ENCODE data around the gene TACR1.

Gene TACR1

DNA sequence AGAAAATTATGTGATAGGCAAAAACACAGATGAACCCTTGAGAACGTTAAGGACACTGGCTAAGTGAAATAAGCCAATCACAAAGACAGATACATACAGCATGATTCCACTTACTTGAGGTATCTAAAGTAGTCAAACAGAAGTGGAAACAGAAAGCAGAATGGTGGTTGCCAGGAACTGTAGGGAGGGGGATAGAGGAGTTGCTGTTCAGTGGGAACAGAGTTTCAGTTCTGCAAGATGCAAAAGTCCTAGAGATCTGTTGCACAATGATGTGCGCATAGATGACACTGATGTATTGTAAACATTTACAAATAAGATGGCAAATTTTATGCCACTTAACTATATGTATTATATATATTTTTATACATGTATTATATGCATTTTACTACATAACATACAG lies 181.2 kb downstream of the TACR1 start:
- DNase-seq (ENCODE audit: low spot score), result no peak

GRCh38 chr2:75012080-75012479 lies 187.2 kb downstream of the TACR1 start:
- no peak for DNase-seq (ENCODE audit: low spot score)

- no peak for DNase-seq (ENCODE audit: low spot score)
These were observed 188.7 kb downstream of the TACR1 start for GRCh38 chr2:75010571-75010970.

GRCh38 chr2:75007819-75008218 lies 191.5 kb downstream of the TACR1 start:
- no peak for DNase-seq (ENCODE audit: low spot score)

- DNase-seq (ENCODE audit: low spot score), result no peak
These were observed 192.3 kb downstream of the TACR1 start for GRCh38 chr2:75007061-75007460.

DNA sequence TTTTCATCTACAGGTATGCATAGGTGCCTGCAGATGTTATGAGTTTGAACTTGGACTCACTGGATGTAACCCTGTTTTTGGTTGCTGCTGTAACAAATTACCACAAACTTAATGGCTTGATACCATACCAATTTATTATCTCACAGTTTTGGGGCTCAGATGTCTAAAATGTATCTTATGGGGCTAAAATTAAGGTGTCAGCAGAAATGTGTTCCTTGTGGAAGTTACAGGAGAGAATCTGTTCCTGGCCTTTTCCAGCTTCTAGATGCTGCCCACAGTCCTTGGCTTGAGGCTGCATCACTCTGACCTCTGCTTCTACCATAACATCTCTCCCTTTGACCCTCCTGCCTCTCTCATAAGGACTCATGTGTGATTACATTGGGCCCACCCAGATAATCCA lies 193.3 kb downstream of the TACR1 start:
- no peak for DNase-seq (ENCODE audit: low spot score)

DNA sequence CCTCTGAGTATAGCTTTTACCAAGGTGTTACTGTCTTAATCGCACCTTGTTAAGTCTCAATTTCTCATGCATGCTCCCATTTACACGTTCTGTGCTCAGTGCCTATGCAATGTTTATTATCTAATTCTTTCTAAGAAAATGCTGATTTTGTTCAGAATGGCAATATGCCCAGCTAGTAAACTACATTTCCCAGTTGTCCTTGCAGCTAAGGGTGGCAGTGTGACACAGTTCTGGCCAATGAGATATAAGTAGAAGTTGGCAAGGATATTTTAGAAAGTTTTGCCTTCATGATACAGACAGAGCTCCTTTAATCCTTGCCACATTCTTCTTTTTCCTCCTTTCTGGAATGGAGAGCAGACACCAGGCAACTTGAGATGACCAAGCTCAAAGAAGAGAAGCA lies 195.5 kb downstream of the TACR1 start:
- no peak for DNase-seq (ENCODE audit: low spot score)

- DNase-seq (ENCODE audit: low spot score), result no peak
These were observed 196.0 kb downstream of the TACR1 start for GRCh38 chr2:75003276-75003675.

DNA sequence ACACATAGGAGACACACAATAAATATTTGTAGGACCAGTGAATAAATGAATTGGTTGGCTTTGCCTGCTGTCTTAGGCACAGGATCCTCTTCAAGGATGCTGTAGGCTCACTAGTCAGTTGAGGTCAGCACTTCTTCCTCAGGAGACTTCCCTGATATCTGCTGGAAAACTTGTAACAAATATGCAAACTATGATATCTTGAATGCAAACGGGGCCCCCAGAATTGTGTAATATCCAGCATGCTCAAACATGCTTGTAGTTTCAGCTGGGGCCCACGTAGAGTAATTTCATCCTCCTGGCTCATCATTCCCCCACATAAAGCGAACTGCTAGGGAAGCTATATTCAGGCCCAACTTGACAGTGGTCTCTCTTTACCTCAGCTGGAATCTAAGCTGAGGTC lies 197.3 kb downstream of the TACR1 start:
- DNase-seq (ENCODE audit: low spot score), result no peak

- DNase-seq (ENCODE audit: low spot score), result no peak
These were observed 199.9 kb downstream of the TACR1 start for GRCh38 chr2:74999468-74999867.

Data from CD4-positive, alpha-beta T cell treated with Interleukin-2 at 100 ng/mL for 4 hours (primary cell).